C4-2B (cell line): ENCODE measurements around the gene PCDHB1.

Experiments used
- ZFX ChIP-seq: fragments of 450-650 bp; IDR thresholded peaks from 2 replicates; pipeline ENCODE4 v1.6.1; 2017
- TF ChIP-seq, protein P1 (sequence below): fragments of 450-650 bp; conservative IDR thresholded peaks from 2 replicates; pipeline ENCODE4 v1.5.1; 2017; ENCODE audit warnings: mild to moderate bottlenecking

DNA sequence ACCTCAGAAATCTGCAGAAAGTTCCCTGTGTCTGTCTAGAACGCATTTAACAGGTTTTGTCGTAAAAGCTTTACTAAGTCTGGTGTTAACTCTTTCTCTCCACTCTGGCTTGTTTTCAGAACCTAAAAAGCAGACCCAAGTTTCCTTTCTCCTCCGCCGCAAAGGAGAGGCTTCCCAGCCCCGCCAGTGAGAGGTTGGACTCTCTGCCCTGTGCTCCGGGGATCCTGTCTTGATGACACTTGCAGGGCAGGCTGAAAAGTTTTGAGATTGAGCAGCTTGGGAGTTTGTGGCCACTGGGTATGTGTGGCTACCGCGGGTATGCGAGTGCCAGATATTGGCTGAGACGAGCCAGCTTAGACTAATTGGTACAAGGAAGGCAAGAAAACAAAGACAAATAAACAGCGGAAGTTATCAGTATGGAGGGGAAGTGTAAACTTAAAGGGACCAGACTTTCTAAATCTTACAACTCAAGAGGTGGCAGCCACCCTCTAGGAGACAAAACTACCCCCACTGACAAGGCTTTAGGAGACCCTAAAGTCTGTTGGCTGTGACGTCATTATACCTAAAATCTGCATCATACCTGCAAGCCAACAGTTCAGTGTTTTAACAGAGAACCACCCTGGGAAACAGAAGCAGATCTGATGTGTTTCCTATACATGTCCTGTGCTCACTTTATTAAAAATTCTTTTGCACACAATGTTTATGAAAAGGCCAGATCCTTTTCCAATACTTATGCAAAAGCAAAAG is 41.0 kb upstream of the PCDHB1 start:
- TF ChIP-seq, protein P1, sequence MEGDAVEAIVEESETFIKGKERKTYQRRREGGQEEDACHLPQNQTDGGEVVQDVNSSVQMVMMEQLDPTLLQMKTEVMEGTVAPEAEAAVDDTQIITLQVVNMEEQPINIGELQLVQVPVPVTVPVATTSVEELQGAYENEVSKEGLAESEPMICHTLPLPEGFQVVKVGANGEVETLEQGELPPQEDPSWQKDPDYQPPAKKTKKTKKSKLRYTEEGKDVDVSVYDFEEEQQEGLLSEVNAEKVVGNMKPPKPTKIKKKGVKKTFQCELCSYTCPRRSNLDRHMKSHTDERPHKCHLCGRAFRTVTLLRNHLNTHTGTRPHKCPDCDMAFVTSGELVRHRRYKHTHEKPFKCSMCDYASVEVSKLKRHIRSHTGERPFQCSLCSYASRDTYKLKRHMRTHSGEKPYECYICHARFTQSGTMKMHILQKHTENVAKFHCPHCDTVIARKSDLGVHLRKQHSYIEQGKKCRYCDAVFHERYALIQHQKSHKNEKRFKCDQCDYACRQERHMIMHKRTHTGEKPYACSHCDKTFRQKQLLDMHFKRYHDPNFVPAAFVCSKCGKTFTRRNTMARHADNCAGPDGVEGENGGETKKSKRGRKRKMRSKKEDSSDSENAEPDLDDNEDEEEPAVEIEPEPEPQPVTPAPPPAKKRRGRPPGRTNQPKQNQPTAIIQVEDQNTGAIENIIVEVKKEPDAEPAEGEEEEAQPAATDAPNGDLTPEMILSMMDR, result no peak
- no peak for TF ChIP-seq ZFX
